HepG2 (cell line): ENCODE measurements around the gene MPP3. TPM values are rescaled to one million over a fixed set of nuclear protein-coding genes. Genes with fewer than 3 reads are reported as not detected.

Source experiments
- ARID2 ChIP-seq: sonication (generic); formaldehyde crosslinking; IDR thresholded peaks from 2 replicates; pipeline ENCODE4 v1.8.1; 2022; ENCODE audit warnings: mild to moderate bottlenecking, missing genetic modification reagents, borderline replicate concordance
- ARNT ChIP-seq: fragments of 450-650 bp; IDR thresholded peaks from 2 replicates; pipeline ENCODE4 v1.6.1; 2017
- ATF1 ChIP-seq: IDR thresholded peaks from 2 replicates; pipeline ENCODE4 v1.6.1; 2016; ENCODE audit warnings: mild to moderate bottlenecking, control low read depth
- CENPT ChIP-seq: sonication (generic); formaldehyde crosslinking; IDR thresholded peaks from 2 replicates; pipeline ENCODE4 v1.8.0; 2022; ENCODE audit warnings: low read depth, mild to moderate bottlenecking, moderate library complexity, missing genetic modification reagents
- ELF3 ChIP-seq: IDR thresholded peaks from 2 replicates; pipeline ENCODE4 v1.6.1; 2016; ENCODE audit warnings: missing genetic modification reagents, missing compliant biosample characterization
- LCORL ChIP-seq, 2 experiments: fragments of 450-650 bp in 1 of 2; sonication (generic) in 1 of 2; formaldehyde crosslinking in 1 of 2; IDR thresholded peaks; 2 replicates each; pipeline versions ENCODE4 v1.5.0 to v1.6.1; 2017 to 2020; ENCODE audit warnings: antibody characterized with exemption in 1 of 2, missing genetic modification reagents in 1 of 2
- MIXL1 ChIP-seq: IDR thresholded peaks from 2 replicates; pipeline ENCODE4 v1.6.1; 2016
- MYNN ChIP-seq: sonication (generic); formaldehyde crosslinking; IDR thresholded peaks from 2 replicates; pipeline ENCODE4 v1.4.0; 2020; ENCODE audit warnings: mild to moderate bottlenecking, low read depth, missing genetic modification reagents
- PAF1 ChIP-seq: IDR thresholded peaks from 2 replicates; pipeline ENCODE4 v1.6.1; 2016; ENCODE audit warnings: missing genetic modification reagents, missing compliant biosample characterization
- RAD51 ChIP-seq: fragments of 450-650 bp; IDR thresholded peaks from 2 replicates; pipeline ENCODE4 v1.6.1; 2016; ENCODE audit warnings: borderline replicate concordance
- RCOR2 ChIP-seq: IDR thresholded peaks from 2 replicates; pipeline ENCODE4 v1.6.1; 2016; ENCODE audit warnings: missing biosample characterization, missing genetic modification reagents
- RNF2 ChIP-seq: fragments of 450-650 bp; conservative IDR thresholded peaks from 2 replicates; pipeline ENCODE4 v1.6.1; 2016; ENCODE audit warnings: low read depth
- RXRB ChIP-seq: IDR thresholded peaks from 2 replicates; pipeline ENCODE4 v1.6.1; 2016; ENCODE audit warnings: borderline replicate concordance, missing genetic modification reagents, missing compliant biosample characterization
- SMC3 ChIP-seq: IDR thresholded peaks from 2 replicates; pipeline ENCODE4 v1.6.1; 2011; ENCODE audit warnings: low read length, improper control_type of control experiment
- SOX5 ChIP-seq: IDR thresholded peaks from 2 replicates; pipeline ENCODE4 v1.6.1; 2016; ENCODE audit warnings: borderline replicate concordance
- SRSF4 ChIP-seq: fragments of 200-400 bp; formaldehyde crosslinking; IDR thresholded peaks from one replicate; pipeline ENCODE4 v1.6.1; 2018; ENCODE audit warnings: mild to moderate bottlenecking, low read depth, low read length, moderate library complexity; ENCODE audit not compliant: poor library complexity, severe bottlenecking
- TBX3 ChIP-seq: fragments of 450-650 bp; IDR thresholded peaks from 2 replicates; pipeline ENCODE4 v1.6.1; 2017; ENCODE audit warnings: antibody characterized with exemption, mild to moderate bottlenecking, inconsistent platforms, borderline replicate concordance
- TGIF2 ChIP-seq: IDR thresholded peaks from 2 replicates; pipeline ENCODE4 v1.6.1; 2016; ENCODE audit warnings: control low read depth, missing compliant biosample characterization
- ZBTB7A ChIP-seq: sonication (generic); formaldehyde crosslinking; IDR thresholded peaks from 2 replicates; pipeline ENCODE4 v1.8.0; 2022; ENCODE audit warnings: mild to moderate bottlenecking, missing genetic modification reagents
- ZFP41 ChIP-seq: sonication (generic); formaldehyde crosslinking; IDR thresholded peaks from 2 replicates; pipeline ENCODE4 v1.4.0; 2020; ENCODE audit warnings: mild to moderate bottlenecking, missing genetic modification reagents, borderline replicate concordance
- ZNF143 ChIP-seq: sonication (generic); formaldehyde crosslinking; IDR thresholded peaks from 2 replicates; pipeline ENCODE4 v1.4.0; 2020; ENCODE audit warnings: missing genetic modification reagents
- ZNF225 ChIP-seq: sonication (generic); formaldehyde crosslinking; IDR thresholded peaks from 2 replicates; pipeline ENCODE4 v1.4.0; 2020; ENCODE audit warnings: mild to moderate bottlenecking, missing genetic modification reagents
- ZNF350 ChIP-seq: sonication (generic); formaldehyde crosslinking; IDR thresholded peaks from 2 replicates; pipeline ENCODE4 v1.4.0; 2020; ENCODE audit warnings: mild to moderate bottlenecking, low read depth, missing genetic modification reagents, borderline replicate concordance
- ZNF589 ChIP-seq: sonication (generic); formaldehyde crosslinking; conservative IDR thresholded peaks from 2 replicates; pipeline ENCODE4 v1.8.0; 2022; ENCODE audit warnings: mild to moderate bottlenecking, moderate library complexity, missing genetic modification reagents
- ZNF749 ChIP-seq: sonication (generic); formaldehyde crosslinking; IDR thresholded peaks from 2 replicates; pipeline ENCODE4 v1.8.0; 2022; ENCODE audit warnings: mild to moderate bottlenecking, missing genetic modification reagents, moderate library complexity, borderline replicate concordance
- ZNF768 ChIP-seq: sonication (generic); formaldehyde crosslinking; IDR thresholded peaks from 2 replicates; pipeline ENCODE4 v1.4.0; 2020; ENCODE audit warnings: missing genetic modification reagents
- ZSCAN5A ChIP-seq: sonication (generic); formaldehyde crosslinking; IDR thresholded peaks from 2 replicates; pipeline ENCODE4 v1.8.0; 2022; ENCODE audit warnings: mild to moderate bottlenecking, missing genetic modification reagents, borderline replicate concordance
- ZSCAN9 ChIP-seq: IDR thresholded peaks from 2 replicates; pipeline ENCODE4 v1.6.1; 2016; ENCODE audit warnings: borderline replicate concordance
- polyA plus RNA-seq, 8 experiments: library from polyadenylated mRNA; depleted of rRNA in 3 of 8; stranded (reverse) in 7 of 8; unstranded in 1 of 8; fragments of >200 nt; fragmentation: Illumina TruSeq in 4 of 8; extraction: Trizol in 4 of 8; gene quantifications; 2 replicates each; pipeline versions ENCODE4 v1.2.1 to v1.2.3, GENCODE V29; 2011 to 2016; ENCODE audit warnings: low read depth in 4 of 8, missing spikeins in 1 of 8, mixed read lengths in 1 of 8; ENCODE audit not compliant: insufficient read depth in 1 of 8
- total RNA-seq, 5 experiments: library from RNA; depleted of rRNA; stranded (reverse); fragments of >200 nt; fragmentation: Illumina TruSeq; extraction: Trizol; gene quantifications; 2 replicates each; pipeline ENCODE4 v1.2.3, GENCODE V29; 2016; ENCODE audit warnings: low read depth in 1 of 5
- TF ChIP-seq, protein P1 (sequence below): sonication (generic); formaldehyde crosslinking; IDR thresholded peaks from 2 replicates; pipeline ENCODE4 v1.4.0; 2020; ENCODE audit warnings: missing genetic modification reagents, borderline replicate concordance

MPP3 gene
- total and polyA plus RNA-seq, 2 of the 13 experiments (the other 11 are each of a cell fraction or from before 2014, with no cell fraction given), result 0.91 to 1.8 TPM

DNA sequence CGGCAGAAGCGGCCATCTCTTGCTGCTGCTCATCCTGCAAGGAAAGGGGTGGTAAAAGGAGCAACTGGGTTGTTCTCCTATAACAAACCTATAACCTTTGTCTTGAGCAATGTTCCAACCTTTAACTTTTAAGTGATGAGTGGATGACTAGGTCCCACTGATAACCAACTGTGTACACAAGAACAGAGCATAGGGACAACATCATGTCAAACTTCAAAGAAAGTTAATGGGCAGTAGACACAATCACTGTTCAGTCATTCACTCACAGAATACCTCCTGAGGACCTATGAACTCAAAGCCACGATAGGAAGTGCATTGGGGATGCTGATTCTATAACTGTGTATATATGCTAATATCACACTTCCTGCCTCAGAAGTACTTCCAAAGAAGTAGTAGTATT, 31.1 kb downstream of the MPP3 start (continued):
- 0 out of 2 replicates have a peak, but pooled peaks have one; percentile 25 for TF ChIP-seq ZSCAN9 (CRISPR knock-in tag)
- TF ChIP-seq CENPT (CRISPR knock-in tag), result no peak
- TF ChIP-seq ZFP41 (CRISPR knock-in tag), result no peak
- TF ChIP-seq TBX3, result peak; percentile 95
- no peak for TF ChIP-seq SRSF4
- TF ChIP-seq ARNT, result no peak
- TF ChIP-seq ZSCAN5A (CRISPR knock-in tag), result peak; percentile 91
- TF ChIP-seq SOX5 (CRISPR knock-in tag), result peak; percentile 96
- no peak for TF ChIP-seq ZNF143 (CRISPR knock-in tag)
- no peak for TF ChIP-seq ZNF225 (CRISPR knock-in tag)
- no peak for TF ChIP-seq MYNN (CRISPR knock-in tag)
- no peak for TF ChIP-seq RAD51
- peak; percentile 74 for TF ChIP-seq ZNF589
- TF ChIP-seq MIXL1 (CRISPR knock-in tag), result peak; percentile 94; the same call in 1 of the 2 replicates
- TF ChIP-seq ZNF768 (CRISPR knock-in tag), result no peak
- 0 out of 2 replicates have a peak, but pooled peaks have one; percentile 48 for TF ChIP-seq ATF1 (CRISPR knock-in tag)
- TF ChIP-seq, protein P1, sequence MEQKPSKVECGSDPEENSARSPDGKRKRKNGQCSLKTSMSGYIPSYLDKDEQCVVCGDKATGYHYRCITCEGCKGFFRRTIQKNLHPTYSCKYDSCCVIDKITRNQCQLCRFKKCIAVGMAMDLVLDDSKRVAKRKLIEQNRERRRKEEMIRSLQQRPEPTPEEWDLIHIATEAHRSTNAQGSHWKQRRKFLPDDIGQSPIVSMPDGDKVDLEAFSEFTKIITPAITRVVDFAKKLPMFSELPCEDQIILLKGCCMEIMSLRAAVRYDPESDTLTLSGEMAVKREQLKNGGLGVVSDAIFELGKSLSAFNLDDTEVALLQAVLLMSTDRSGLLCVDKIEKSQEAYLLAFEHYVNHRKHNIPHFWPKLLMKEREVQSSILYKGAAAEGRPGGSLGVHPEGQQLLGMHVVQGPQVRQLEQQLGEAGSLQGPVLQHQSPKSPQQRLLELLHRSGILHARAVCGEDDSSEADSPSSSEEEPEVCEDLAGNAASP, result peak; percentile 65; the same call in 1 of the 2 replicates
- no peak for TF ChIP-seq SMC3
- no peak for TF ChIP-seq ZNF350 (CRISPR knock-in tag)
- TF ChIP-seq LCORL (IDR thresholded peaks at IDR 0.05), result peak; percentile 82; the same call in 1 of the 2 replicates
- peak; percentile 66; the same call in 1 of the 2 replicates for TF ChIP-seq LCORL (CRISPR knock-in tag; IDR thresholded peaks at IDR 0.05)
- TF ChIP-seq PAF1, result no peak
- TF ChIP-seq RCOR2 (CRISPR knock-in tag), result peak; percentile 99
- TF ChIP-seq ZNF749 (CRISPR knock-in tag), result no peak
- no peak; the same call in 1 of the 2 replicates for TF ChIP-seq TGIF2 (CRISPR knock-in tag)
- TF ChIP-seq RXRB, result peak; percentile 82; the same call in 1 of the 2 replicates
- TF ChIP-seq RNF2, result 0 out of 2 replicates have a peak, but pooled peaks have one; percentile 15
- TF ChIP-seq ELF3, result peak; percentile 66; the same call in 1 of the 2 replicates
- peak; percentile 89 for TF ChIP-seq ARID2 (CRISPR knock-in tag)
- TF ChIP-seq ZBTB7A (CRISPR knock-in tag), result no peak
